BJ (cell line): ENCODE data around the gene TSPAN11. TPM values are rescaled to one million over a fixed set of nuclear protein-coding genes. Genes with fewer than 3 reads are reported as not detected.

Experiments
- CTCF ChIA-PET: fragments of 350-600 bp; formaldehyde crosslinking; extraction: SDS; loops from one replicate; lab custom pipeline; 2021; ENCODE audit warnings: antibody characterized with exemption, inconsistent platforms; lab: Yijun Ruan, JAX
- POLR2A ChIA-PET: fragments of 300-600 bp; sonication (Branson Sonifier 250); formaldehyde crosslinking; extraction: SDS; loops from one replicate; lab custom pipeline; 2021; ENCODE audit warnings: antibody characterized with exemption; lab: Charles Lee
- DNase-seq: peaks from one replicate; pipeline ENCODE4 v3.0.0-alpha.2; 2011; ENCODE audit warnings: low read depth
- H3K27me3 ChIP-seq: 2 replicates; pipeline ENCODE4 v1.6.0; 2011; ENCODE audit warnings: low read length; ENCODE audit not compliant: control insufficient read depth, insufficient read depth
- H3K36me3 ChIP-seq: 2 replicates; pipeline ENCODE4 v1.5.1; 2011; ENCODE audit warnings: low read length; ENCODE audit not compliant: control insufficient read depth, insufficient read depth
- H3K4me3 ChIP-seq: 2 replicates; pipeline ENCODE4 v1.5.1; 2011; ENCODE audit warnings: low read depth, mild to moderate bottlenecking, control low read depth, low read length
- polyA minus RNA-seq: library from RNA; depleted of rRNA, polyadenylated mRNA; stranded (reverse); fragments of >200 nt; gene quantifications from 2 replicates; pipeline ENCODE4 v1.2.3, GENCODE V29; 2011; rRNA and poly(A)+ RNA removed
- polyA plus RNA-seq: library from polyadenylated mRNA; depleted of rRNA; stranded (reverse); fragments of >200 nt; gene quantifications from 2 replicates; pipeline ENCODE4 v1.2.3, GENCODE V29; 2011; rRNA removed
- TF ChIP-seq, protein P1 (sequence below): IDR thresholded peaks from 2 replicates; pipeline ENCODE4 v1.5.1; 2011; ENCODE audit warnings: low read depth, mild to moderate bottlenecking, control low read depth, inconsistent platforms, low read length, moderate library complexity; ENCODE audit not compliant: insufficient read depth

The TSPAN11 gene, protein sequence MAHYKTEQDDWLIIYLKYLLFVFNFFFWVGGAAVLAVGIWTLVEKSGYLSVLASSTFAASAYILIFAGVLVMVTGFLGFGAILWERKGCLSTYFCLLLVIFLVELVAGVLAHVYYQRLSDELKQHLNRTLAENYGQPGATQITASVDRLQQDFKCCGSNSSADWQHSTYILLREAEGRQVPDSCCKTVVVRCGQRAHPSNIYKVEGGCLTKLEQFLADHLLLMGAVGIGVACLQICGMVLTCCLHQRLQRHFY
- polyA plus RNA-seq (0.44 and 0.64 TPM in 2 replicates), polyA minus RNA-seq (0.36 and 0.47 TPM in 2 replicates)

DNA sequence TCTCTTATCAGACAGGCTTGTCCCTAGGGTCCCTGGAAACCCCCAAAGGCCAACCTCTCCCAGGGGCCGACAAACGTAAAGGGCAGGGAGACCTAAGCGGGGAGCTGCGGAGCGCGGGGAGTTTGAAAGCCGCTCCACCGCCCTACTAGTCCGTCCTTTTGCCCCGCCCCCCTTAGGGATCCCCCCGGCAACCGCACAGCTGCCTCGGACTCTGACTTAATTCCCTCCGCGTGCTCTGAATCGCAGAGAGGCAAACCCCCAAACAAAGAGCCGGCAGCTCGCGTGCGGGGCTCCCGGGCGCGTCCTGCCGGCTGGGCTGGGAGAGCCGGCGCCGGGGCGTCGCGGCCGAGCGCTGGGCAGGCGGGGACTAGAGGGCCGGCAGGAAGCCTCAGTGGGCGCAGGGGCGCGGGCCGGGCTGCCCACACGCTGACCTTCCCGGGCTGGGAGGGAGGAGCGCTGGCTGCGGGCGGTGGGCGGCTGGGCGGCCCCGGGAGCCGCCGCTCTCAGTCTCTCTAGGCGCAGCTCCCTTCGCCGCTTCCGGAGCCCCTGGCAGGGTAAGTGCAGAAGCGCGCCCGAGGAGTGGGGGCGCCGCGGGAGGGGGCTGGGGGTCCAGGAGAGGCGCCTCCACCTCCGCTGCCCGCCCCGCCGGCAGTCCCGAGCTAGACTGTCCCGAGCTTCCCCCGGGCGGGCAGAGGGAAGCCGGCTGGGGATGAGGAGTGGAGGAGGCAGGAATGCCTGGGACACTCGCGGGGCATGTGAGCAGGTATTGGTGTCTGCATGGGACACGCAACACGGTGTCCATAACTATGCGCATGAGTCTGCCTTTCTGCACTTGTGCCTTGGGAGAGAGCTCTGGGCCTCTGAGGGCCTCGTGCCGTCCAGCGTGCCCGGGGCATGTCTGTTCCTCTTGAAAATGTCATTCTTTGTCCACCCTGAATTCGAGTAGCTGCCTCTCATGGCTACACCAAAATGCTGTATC lies at the start of gene TSPAN11:
Gene TSPAN11 (plus strand): TSS at position 506 of the 979 bp plus-strand sequence. CDS start 27,244 bp downstream, outside the sequence.
- POLR2A ChIA-PET: interaction anchor here (0.6 kb wide), 1 partner anchor 492 kb away, joined by 16 read pairs; no protein-coding TSS in a partner anchor
- DNase-seq: no peak

DNA sequence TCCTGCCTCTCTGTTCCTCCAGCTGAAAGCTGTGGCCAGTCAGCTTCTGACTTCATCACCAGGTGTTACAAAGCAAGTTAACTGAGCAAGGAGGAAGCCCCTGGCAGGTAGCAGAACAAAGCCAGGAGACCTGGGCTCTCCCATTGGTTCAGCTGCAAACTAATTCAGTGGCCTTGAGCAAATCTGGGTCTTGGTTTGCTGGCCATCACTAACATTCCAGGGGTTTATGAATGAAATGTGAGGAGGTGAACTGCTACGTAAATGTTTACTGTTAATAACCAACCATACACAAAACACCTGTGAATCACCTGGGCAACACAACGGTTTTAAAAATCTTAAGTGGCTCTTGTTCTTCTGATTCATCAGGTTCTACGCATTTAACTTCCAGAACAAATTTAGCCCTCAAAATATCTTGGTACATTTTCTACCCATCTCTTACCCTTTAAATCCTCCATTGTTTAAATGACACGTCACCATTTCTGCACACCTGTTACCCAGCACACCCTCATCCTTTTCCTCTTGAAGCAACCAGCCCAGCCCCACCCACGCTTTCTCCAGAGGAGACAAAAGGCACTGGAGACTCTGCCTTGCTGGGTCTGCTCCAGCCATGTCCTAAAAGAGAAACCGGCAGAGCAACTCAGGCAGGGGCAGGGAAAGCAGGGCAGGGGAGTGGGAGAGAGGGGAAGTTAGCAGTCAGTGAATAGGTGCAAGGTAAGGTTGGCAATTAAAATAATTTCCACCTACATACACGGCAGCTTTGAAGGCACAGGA lies 49.3 kb upstream of the TSPAN11 start:
- ChIA-PET CTCF (interaction anchor here (0.6 to 1.1 kb wide), 2 partner anchors 30 to 927 kb away, joined by 4 to 5 read pairs; no protein-coding TSS in a partner anchor), POLR2A (no interaction called here)
- no peak for DNase-seq
- no peak overlapping the region for H3K4me3 ChIP-seq
- H3K27me3 ChIP-seq: 0 out of 2 replicates have a peak, but pooled peaks cover 2% of the 10 kb centered on the region
- TF ChIP-seq, protein P1, sequence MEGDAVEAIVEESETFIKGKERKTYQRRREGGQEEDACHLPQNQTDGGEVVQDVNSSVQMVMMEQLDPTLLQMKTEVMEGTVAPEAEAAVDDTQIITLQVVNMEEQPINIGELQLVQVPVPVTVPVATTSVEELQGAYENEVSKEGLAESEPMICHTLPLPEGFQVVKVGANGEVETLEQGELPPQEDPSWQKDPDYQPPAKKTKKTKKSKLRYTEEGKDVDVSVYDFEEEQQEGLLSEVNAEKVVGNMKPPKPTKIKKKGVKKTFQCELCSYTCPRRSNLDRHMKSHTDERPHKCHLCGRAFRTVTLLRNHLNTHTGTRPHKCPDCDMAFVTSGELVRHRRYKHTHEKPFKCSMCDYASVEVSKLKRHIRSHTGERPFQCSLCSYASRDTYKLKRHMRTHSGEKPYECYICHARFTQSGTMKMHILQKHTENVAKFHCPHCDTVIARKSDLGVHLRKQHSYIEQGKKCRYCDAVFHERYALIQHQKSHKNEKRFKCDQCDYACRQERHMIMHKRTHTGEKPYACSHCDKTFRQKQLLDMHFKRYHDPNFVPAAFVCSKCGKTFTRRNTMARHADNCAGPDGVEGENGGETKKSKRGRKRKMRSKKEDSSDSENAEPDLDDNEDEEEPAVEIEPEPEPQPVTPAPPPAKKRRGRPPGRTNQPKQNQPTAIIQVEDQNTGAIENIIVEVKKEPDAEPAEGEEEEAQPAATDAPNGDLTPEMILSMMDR: no peak
- H3K36me3 ChIP-seq: no peaks in the 10 kb centered on the region

More for the DNA sequence above, at the start of gene TSPAN11:
- Histone ChIP-seq H3K4me3 (peak within 1 kb of the TSS; percentile 34), H3K27me3 (peaks cover 2% of the 10 kb centered on the region), H3K36me3 (no peaks in the 10 kb centered on the region)
- TF ChIP-seq, protein P1: no peak
- CTCF ChIA-PET: interaction anchor here (1.0 to 2.4 kb wide), 4 partner anchors 9 to 79 kb away, joined by 3 to 7 read pairs (median 5); no protein-coding TSS in a partner anchor

DNA sequence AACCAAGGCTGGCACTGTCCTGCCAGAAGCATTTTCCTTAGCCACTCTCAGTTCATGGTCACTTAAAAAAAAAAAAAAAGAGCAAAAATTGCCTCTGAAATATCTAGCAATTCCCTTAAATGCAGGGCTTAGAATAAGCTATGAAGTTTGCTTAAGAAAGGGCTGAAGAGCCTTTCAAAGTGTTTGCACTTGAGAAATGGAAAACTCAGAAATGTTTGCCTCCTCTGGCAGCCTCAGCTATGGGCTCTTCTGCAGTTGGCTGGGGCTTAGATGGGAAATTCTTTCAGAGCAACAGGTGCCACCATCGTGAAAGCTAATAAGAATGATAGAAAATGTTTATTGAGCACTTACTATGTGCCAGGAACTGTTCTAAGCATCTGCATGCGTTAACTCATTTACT lies 48.5 kb upstream of the TSPAN11 start:
- ChIA-PET POLR2A (no interaction called here), CTCF (interaction anchor here (0.6 kb wide), 2 partner anchors 154 to 927 kb away, joined by 4 read pairs; no protein-coding TSS in a partner anchor)
- Histone ChIP-seq H3K4me3 (no peak overlapping the region), H3K27me3 (no peaks in the 10 kb centered on the region), H3K36me3 (no peaks in the 10 kb centered on the region)
- TF ChIP-seq, protein P1: no peak
- no peak for DNase-seq

DNA sequence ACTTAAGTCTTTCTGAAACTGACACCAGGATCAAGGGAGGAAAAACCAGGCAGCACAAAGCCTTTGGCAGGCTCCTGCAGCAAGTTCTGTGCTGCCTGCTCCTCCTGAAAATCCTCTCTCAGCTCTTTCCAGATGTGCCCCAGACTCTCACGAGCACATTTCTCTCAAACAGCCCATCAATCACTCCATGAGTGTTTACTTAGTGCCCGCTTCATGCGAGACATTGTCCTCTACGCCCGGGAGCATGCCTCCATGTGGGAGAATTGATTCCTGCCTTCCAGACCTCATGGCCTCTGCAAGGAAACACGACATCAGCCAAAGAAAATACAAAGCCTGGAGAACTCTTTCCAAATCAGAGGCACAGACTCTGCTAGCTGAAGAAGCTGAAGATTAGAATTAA lies 46.5 kb upstream of the TSPAN11 start:
- Histone ChIP-seq H3K4me3 (no peak overlapping the region), H3K27me3 (no peaks in the 10 kb centered on the region), H3K36me3 (no peaks in the 10 kb centered on the region)
- TF ChIP-seq, protein P1: no peak
- DNase-seq: no peak
- POLR2A ChIA-PET: no interaction called here
- CTCF ChIA-PET: interaction anchor here (4.2 kb wide), 1 partner anchor 106 kb away, joined by 38 read pairs; no protein-coding TSS in a partner anchor
